Body of pancreas (tissue), 4 donors: ENCODE measurements around the gene C10orf53.

Experiments used
- CTCF ChIP-seq, 7 experiments: fragments of 450-650 bp in 4 of 7; fragments of 200-600 bp in 3 of 7; sonication (generic) in 3 of 7; IDR thresholded peaks; one replicate each; pipeline ENCODE4 v1.5.1; 2016 to 2019; ENCODE audit warnings: antibody characterized with exemption in 7 of 7
- POLR2A ChIP-seq, 3 donors: fragments of 450-650 bp; IDR thresholded peaks; one replicate each; pipeline ENCODE4 v1.6.1; 2016; ENCODE audit warnings: antibody characterized with exemption in 3 of 3, mild to moderate bottlenecking in 2 of 3

- no peak for TF ChIP-seq CTCF (IDR thresholded peaks at IDR 0.05)
- no peak for TF ChIP-seq POLR2A (IDR thresholded peaks at IDR 0.05)
These were observed 21.8 kb upstream of the C10orf53 start for GRCh38 chr10:49657606-49658005.
